ENCODE results near the gene STIP1.
A peak's percentile ranks its signal among the peaks of the same experiment; 100 is the strongest.

The STIP1 gene

GRCh38 chr11:64148917-64149617 lies 36.9 kb upstream of the STIP1 start:
- Histone ChIP-seq H3K27me3 (peaks cover 12% of the 10 kb centered on the region), H3K9me3 (no peaks in the 10 kb centered on the region), H3K27ac (no peak overlapping the region), H3K4me1 (ENCODE audit: control insufficient read depth in 1 of 2, insufficient read depth in 1 of 2, low read depth in 1 of 2, low read length in 1 of 2) (peaks cover 3 to 5% of the 10 kb centered on the region in 2 experiments), H3K36me3 (no peaks in the 10 kb centered on the region), H3K4me3 (ENCODE audit: low read depth in 1 of 2, low read length in 1 of 2) (no peak overlapping the region)
- TF ChIP-seq, protein P1, sequence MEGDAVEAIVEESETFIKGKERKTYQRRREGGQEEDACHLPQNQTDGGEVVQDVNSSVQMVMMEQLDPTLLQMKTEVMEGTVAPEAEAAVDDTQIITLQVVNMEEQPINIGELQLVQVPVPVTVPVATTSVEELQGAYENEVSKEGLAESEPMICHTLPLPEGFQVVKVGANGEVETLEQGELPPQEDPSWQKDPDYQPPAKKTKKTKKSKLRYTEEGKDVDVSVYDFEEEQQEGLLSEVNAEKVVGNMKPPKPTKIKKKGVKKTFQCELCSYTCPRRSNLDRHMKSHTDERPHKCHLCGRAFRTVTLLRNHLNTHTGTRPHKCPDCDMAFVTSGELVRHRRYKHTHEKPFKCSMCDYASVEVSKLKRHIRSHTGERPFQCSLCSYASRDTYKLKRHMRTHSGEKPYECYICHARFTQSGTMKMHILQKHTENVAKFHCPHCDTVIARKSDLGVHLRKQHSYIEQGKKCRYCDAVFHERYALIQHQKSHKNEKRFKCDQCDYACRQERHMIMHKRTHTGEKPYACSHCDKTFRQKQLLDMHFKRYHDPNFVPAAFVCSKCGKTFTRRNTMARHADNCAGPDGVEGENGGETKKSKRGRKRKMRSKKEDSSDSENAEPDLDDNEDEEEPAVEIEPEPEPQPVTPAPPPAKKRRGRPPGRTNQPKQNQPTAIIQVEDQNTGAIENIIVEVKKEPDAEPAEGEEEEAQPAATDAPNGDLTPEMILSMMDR (IDR thresholded peaks at IDR 0.05) = peak; percentile 15

GRCh38 chr11:64150051-64150450 lies 35.9 kb upstream of the STIP1 start:
- Histone ChIP-seq H3K4me1 (ENCODE audit: control insufficient read depth in 1 of 2, insufficient read depth in 1 of 2, low read depth in 1 of 2, low read length in 1 of 2) (peaks cover 3 to 5% of the 10 kb centered on the region in 2 experiments), H3K27me3 (peaks cover 16% of the 10 kb centered on the region), H3K36me3 (no peaks in the 10 kb centered on the region), H3K9me3 (no peaks in the 10 kb centered on the region), H3K27ac (no peak overlapping the region), H3K4me3 (ENCODE audit: low read depth in 1 of 2, low read length in 1 of 2) (no peak overlapping the region)
- TF ChIP-seq, protein P1 (IDR thresholded peaks at IDR 0.05) = no peak

GRCh38 chr11:64150481-64151239 lies 35.3 kb upstream of the STIP1 start:
- Histone ChIP-seq H3K4me3 (ENCODE audit: low read depth in 1 of 2, low read length in 1 of 2) (no peak overlapping the region), H3K27ac (no peak overlapping the region), H3K27me3 (peaks cover 16% of the 10 kb centered on the region), H3K9me3 (no peaks in the 10 kb centered on the region), H3K36me3 (no peaks in the 10 kb centered on the region), H3K4me1 (ENCODE audit: control insufficient read depth in 1 of 2, insufficient read depth in 1 of 2, low read depth in 1 of 2, low read length in 1 of 2) (peaks cover 3 to 5% of the 10 kb centered on the region in 2 experiments)
- TF ChIP-seq, protein P1 (IDR thresholded peaks at IDR 0.05) = no peak

DNA sequence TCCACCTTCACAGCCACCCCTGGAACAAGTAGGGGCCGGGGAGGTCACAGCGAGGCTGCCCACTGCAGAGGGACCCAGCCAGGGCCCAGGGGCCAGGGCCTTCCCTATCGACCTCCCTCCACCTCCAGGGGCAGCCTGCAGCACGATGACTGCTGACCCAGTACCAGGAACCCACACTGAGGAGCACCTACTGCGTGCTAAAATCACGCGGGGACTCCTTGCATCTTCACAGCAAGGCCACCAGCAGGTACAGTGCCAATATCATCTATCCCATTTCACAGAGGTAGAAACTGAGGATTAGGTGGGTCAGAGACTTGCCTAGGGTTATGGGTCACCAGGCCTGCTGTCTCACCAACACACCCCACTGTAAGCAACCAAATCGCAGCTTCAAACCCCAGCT lies 34.6 kb upstream of the STIP1 start:
- Histone ChIP-seq H3K27me3 (peaks cover 16% of the 10 kb centered on the region), H3K9me3 (no peaks in the 10 kb centered on the region), H3K27ac (no peak overlapping the region), H3K4me3 (ENCODE audit: low read depth in 1 of 2, low read length in 1 of 2) (no peak overlapping the region), H3K4me1 (ENCODE audit: control insufficient read depth in 1 of 2, insufficient read depth in 1 of 2, low read depth in 1 of 2, low read length in 1 of 2) (peaks cover 3 to 5% of the 10 kb centered on the region in 2 experiments), H3K36me3 (no peaks in the 10 kb centered on the region)
- TF ChIP-seq, protein P1 (IDR thresholded peaks at IDR 0.05) = no peak

- TF ChIP-seq, protein P1 (IDR thresholded peaks at IDR 0.05) = peak; percentile 98
- Histone ChIP-seq H3K4me3 (ENCODE audit: low read depth in 1 of 2, low read length in 1 of 2) (no peak overlapping the region), H3K27ac (no peak overlapping the region), H3K9me3 (no peaks in the 10 kb centered on the region), H3K36me3 (no peaks in the 10 kb centered on the region), H3K4me1 (ENCODE audit: control insufficient read depth in 1 of 2, insufficient read depth in 1 of 2, low read depth in 1 of 2, low read length in 1 of 2) (peaks cover 3 to 5% of the 10 kb centered on the region in 2 experiments), H3K27me3 (peaks cover 13% of the 10 kb centered on the region)
Measured at GRCh38 chr11:64152841-64153691, 32.9 kb upstream of the STIP1 start.
